ENCODE data around the gene CABLES2. TPM values are rescaled to one million over a fixed set of nuclear protein-coding genes. Genes with fewer than 3 reads are reported as not detected.
"Not testable (repeated sequence)": the region's sequence is repeated elsewhere in the genome, so short reads cannot be mapped to it uniquely, and the experiment has no call there.

The CABLES2 gene
- polyA plus RNA-seq, 1 experiment: 4.8 TPM

- no peak for TF ChIP-seq CTCF (IDR thresholded peaks at IDR 0.05; ENCODE audit: insufficient read depth, low read depth, low read length)
- Histone ChIP-seq H3K36me3 (ENCODE audit: control insufficient read depth, insufficient read depth, low read length) (no peaks in the 10 kb centered on the region), H3K27me3 (ENCODE audit: control insufficient read depth, insufficient read depth, low read length) (peaks cover 10% of the 10 kb centered on the region), H3K4me3 (ENCODE audit: low read depth, low read length) (no peak overlapping the region)
- ChIA-PET POLR2A (no interaction called here), CTCF (no interaction called here)
- DNase-seq (ENCODE audit: low read depth): no peak
Observed at GRCh38 chr20:62428396-62429295, 21.6 kb upstream of the CABLES2 start.

DNA sequence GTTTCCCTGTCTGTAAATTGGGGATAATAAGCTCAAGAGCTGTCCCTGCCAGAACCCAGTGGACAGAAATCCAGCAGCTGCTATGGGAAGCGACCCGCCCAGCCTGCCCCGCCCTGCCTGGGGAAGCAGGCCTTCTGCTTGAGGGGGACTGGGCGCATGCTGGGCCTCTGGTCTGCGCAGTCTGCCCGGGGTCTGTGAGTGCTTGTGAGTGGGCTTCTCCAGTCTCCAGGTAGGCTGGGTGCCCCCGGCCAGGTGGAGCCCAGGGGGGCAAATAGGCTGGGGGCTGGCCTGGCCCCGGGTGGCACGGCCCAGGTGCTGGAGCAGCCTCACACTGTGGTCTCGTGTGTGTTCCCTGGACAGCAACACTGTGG is 20.9 kb upstream of the CABLES2 start:
- H3K27me3 ChIP-seq (ENCODE audit: control insufficient read depth, insufficient read depth, low read length): peaks cover 8% of the 10 kb centered on the region
- ChIA-PET POLR2A (no interaction called here), CTCF (no interaction called here)
- no peak for DNase-seq (ENCODE audit: low read depth)
- no peak for TF ChIP-seq CTCF (IDR thresholded peaks at IDR 0.05; ENCODE audit: insufficient read depth, low read depth, low read length)
- H3K36me3 ChIP-seq (ENCODE audit: control insufficient read depth, insufficient read depth, low read length): no peaks in the 10 kb centered on the region
- no peak overlapping the region for H3K4me3 ChIP-seq (ENCODE audit: low read depth, low read length)

GRCh38 chr20:62427172-62428001 is 20.3 kb upstream of the CABLES2 start, which contains the start of gene RBBP8NL:
TSS of gene RBBP8NL (minus strand) at chr20:62427539. CDS start at chr20:62419647, 7,892 bp downstream.
- ChIA-PET CTCF (no interaction called here), POLR2A (no interaction called here)
- peaks cover 8% of the 10 kb centered on the region for H3K27me3 ChIP-seq (ENCODE audit: control insufficient read depth, insufficient read depth, low read length)
- TF ChIP-seq CTCF (IDR thresholded peaks at IDR 0.05; ENCODE audit: insufficient read depth, low read depth, low read length): no peak
- no peak for DNase-seq (ENCODE audit: low read depth)
- H3K4me3 ChIP-seq (ENCODE audit: low read depth, low read length): no peak within 1 kb of the TSS
- H3K36me3 ChIP-seq (ENCODE audit: control insufficient read depth, insufficient read depth, low read length): no peaks in the 10 kb centered on the region

- ChIA-PET POLR2A (no interaction called here), CTCF (no interaction called here)
- Histone ChIP-seq H3K4me3 (ENCODE audit: low read depth, low read length) (no peak overlapping the region), H3K36me3 (ENCODE audit: control insufficient read depth, insufficient read depth, low read length) (no peaks in the 10 kb centered on the region), H3K27me3 (ENCODE audit: control insufficient read depth, insufficient read depth, low read length) (peaks cover 5% of the 10 kb centered on the region; the same call in 1 of the 2 replicates)
- no peak for DNase-seq (ENCODE audit: low read depth)
- no peak for TF ChIP-seq CTCF (IDR thresholded peaks at IDR 0.05; ENCODE audit: insufficient read depth, low read depth, low read length)
Observed at GRCh38 chr20:62426699-62427131, 19.6 kb upstream of the CABLES2 start.

DNA sequence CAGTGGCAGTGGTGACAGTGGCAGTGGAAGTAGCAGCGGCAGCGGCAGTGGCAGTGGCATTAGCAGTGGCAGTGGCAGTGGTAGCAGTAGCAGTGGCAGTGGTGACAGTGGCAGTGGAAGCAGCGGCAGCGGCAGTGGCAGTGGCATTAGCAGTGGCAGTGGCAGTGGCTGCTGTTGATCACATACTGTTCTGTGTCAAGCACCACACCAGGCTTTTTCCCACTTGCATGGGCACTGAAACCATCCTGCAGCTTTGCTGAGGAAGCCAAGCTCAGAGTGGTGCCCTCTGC is 18.9 kb upstream of the CABLES2 start:
- POLR2A ChIA-PET; H3K36me3 ChIP-seq (ENCODE audit: control insufficient read depth, insufficient read depth, low read length); H3K27me3 ChIP-seq (ENCODE audit: control insufficient read depth, insufficient read depth, low read length); CTCF ChIA-PET; DNase-seq (ENCODE audit: low read depth); H3K4me3 ChIP-seq (ENCODE audit: low read depth, low read length): not testable (repeated sequence)

Measured in BJ (cell line).